Measurements from ENCODE around the gene DGKG.

DGKG gene

DNA sequence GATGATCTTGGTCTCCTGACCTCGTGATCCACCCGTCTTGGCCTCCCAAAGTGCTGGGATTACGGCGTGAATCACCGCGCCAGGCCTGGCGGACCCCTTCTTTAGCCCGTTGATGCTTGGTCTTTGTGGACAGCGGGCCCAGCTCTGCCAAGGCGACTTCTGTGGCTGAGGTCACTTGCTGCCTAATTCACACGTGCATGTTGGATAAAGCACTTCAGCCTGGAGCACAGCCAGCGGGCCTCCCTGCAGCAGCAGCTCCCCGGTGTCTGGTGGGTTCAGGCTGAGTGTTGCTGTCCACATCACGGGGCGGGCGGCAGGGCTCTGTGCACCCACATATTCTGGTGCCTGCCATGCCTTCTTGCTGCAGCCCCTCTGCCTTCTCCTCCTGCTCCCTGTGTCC lies 88.4 kb downstream of the DGKG start:
- DNase-seq (ENCODE audit: low read depth in 2 of 2), result no peak

- no peak for DNase-seq (ENCODE audit: low read depth in 2 of 2)
Observed at GRCh38 chr3:186270701-186271100, 91.3 kb downstream of the DGKG start.

GRCh38 chr3:186268616-186269448 lies 93.2 kb downstream of the DGKG start:
- no peak for DNase-seq (ENCODE audit: low read depth in 2 of 2)

GRCh38 chr3:186267758-186268157 lies 94.3 kb downstream of the DGKG start:
- no peak for DNase-seq (ENCODE audit: low read depth in 2 of 2)

DNA sequence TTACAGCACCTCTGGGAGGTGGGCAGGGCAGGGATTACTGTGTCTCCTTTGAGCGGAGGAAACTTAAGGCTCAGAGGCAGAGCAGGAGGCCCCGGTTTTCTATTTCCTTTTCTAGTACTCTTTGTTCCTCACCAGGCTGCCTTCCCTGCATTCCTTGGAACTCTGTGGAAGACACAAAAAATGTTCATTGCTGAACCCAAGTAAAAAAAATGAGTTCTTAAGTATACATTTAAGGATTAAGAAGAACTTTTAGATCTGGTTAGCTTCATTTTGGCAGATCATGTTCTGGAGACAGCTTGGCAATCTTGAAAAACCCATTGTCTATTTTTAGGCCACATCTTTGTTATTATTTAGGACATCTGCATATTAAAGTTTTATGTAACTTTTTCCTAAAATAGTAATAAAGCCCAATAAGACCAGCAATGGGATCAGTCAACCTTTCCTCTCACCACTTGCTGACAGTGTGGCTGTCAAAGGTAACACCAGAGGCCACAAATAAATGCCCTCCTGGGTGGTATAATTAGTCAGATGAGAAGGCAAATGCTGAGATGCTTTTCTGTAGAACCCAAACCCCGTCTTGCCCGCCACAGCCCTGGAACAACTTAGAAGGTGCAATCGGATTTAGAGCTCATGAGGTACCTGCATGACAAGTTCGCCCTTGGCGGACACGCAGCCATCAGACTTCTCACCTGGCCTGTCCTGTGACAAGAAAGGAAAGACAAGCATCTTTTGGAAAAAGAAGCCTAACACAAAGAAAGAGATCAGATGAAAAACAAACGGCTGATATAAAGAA lies 97.2 kb downstream of the DGKG start:
- no peak for DNase-seq (ENCODE audit: low read depth in 2 of 2)

GRCh38 chr3:186261638-186262037 lies 100.4 kb downstream of the DGKG start:
- no peak for DNase-seq (ENCODE audit: low read depth in 2 of 2)

DNA sequence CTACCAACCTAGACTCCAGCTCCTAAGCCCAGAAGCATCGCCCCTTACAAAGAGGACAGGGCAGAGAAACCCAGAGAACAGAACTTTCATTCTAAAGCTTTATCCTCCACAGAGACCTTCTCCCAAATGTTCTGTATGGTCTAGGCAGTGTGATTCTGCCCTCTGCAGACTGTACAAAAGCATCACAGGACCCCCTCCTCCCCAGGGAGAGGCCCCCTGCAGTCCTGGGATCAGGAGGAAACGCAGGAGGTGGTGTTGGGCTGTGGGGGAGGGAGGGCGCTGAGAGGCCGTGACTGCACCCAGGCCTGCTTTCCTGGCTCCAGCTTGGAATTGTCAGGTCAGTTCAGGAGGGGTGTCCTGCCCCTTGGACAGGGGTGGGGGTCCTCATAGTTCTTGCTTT lies 101.3 kb downstream of the DGKG start:
- no peak for DNase-seq (ENCODE audit: low read depth in 2 of 2)

- DNase-seq (ENCODE audit: low read depth in 2 of 2), result peak; percentile 14 to 23
Observed at GRCh38 chr3:186259612-186260383, 102.2 kb downstream of the DGKG start.

GRCh38 chr3:186258968-186259367 lies 103.1 kb downstream of the DGKG start:
- DNase-seq (ENCODE audit: low read depth in 2 of 2), result no peak

GRCh38 chr3:186257866-186258265 lies 104.2 kb downstream of the DGKG start:
- DNase-seq (ENCODE audit: low read depth in 2 of 2), result no peak

DNA sequence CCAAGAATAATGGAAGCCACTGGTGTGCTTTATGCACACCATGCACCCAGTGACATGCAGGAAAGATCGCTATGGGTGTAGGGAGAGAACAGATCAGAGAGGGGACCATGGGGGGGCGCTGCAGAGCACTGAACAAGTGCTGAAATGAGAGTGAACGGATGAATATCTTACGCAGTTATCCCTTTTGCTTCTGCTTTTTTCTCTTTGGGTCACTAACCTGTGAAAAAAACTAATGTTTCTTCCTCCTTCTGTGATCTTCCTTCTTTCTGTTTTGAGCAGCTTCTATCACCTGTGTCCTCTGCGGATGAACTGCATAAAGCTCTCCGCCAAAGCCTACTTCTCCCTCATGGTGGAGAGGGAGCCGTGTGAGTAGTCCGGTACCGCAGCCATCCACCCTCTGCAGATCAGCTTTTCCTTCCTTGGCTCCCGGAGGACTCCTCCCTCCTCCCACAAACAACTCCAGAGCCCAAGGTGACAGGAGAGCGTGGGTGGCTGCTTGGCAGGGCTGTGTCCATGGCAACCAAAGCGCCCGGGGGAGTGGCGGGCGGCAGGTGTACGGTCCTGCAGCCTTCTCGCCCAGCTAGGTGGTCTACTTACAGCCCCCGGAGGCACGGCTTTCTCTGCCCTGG lies 106.2 kb downstream of the DGKG start:
- DNase-seq (ENCODE audit: low read depth in 2 of 2), result no peak

DNA sequence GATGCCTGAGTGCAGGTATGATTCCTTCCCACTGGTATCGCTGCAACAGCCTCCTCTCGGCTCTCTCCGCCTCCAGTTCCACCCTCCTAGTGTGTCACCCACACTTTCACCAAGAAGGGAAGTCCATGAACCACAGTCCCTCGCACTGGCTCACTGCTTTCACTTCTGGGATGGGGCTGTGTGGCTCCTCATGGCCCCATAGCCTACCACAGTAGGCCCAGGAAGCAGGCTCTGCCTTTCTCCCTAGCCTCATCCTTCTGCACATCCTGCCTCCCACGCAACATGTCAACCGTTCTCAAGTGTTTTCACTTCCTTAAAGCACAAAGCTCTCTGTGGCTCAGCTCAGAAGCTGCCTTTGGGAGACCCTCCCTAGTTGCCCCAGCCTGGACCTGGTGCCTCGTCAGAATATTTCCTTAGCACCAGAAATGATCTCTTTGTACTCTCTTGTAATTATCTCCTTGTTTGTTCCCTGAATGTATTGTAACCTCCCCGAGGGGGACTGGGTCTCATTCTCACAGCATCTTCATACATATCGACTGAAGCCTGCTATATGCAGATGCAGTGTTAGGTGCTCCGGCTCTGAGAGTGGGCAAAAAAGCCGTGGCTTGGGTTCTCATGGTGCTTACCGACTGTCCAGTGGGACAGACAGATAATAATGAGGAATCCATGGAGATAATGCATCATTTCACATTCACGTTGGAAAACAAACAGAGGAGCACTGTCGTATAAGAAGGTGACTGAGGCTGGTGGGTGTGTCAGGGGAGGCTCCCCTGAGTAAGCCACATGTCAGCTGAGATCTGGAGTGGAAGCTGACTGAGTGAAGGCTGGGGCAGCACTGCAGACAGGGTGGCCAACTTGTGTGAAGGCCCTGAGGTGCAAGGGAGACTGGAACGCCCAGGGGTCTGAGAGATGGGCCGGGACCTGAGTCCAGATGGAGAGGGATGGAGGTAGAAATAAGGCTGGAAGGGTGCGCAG lies 107.1 kb downstream of the DGKG start:
- DNase-seq (ENCODE audit: low read depth in 2 of 2), result no peak

- DNase-seq (ENCODE audit: low read depth in 2 of 2), result no peak
Observed at GRCh38 chr3:186251948-186252619, 110.0 kb downstream of the DGKG start.

DNA sequence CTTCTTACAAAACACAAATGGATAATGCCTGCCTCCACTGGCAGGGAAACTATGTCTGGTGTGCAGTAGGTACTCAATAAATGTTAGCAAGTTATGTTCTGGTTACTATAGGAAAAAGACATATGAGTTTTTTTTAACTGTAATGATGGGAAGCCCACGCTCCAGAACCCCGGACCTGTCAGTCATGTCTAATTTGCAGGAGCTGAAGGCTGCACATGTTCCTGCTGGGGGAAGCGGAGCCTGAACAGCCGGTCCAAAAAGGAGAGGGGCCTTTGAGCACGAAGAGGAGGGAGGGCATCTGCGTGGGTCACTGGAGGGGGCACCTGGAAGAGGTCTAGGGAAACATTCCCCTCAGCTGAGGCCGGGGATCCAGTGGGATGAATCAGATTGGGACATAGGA lies 113.2 kb downstream of the DGKG start:
- DNase-seq (ENCODE audit: low read depth in 2 of 2), result no peak

GRCh38 chr3:186247821-186248814 lies 113.9 kb downstream of the DGKG start:
- no peak for DNase-seq (ENCODE audit: low read depth in 2 of 2)

- DNase-seq (ENCODE audit: low read depth in 2 of 2), result no peak
Observed at GRCh38 chr3:186246941-186247340, 115.1 kb downstream of the DGKG start.

DNA sequence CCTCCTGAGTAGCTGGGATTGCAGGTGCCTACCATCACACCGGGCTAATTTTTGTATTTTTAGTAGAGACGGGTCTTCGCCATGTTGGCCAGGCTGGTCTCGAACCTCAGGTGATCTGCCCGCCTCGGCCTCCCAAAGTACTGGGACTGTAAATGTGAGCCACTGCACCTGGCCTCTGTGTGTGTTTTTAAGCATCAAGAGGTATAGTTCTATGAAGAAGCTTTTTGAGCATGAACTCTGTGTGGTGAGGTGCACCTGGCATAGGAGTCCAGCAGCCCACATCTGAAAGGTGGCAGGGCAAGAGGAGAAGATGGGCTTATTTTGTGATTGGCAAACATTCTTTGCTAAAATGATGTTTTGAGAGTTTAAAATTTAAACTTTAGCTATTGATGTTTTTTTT lies 118.0 kb downstream of the DGKG start:
- DNase-seq (ENCODE audit: low read depth in 2 of 2), result no peak

- DNase-seq (ENCODE audit: low read depth in 2 of 2), result no peak
Observed at GRCh38 chr3:186241910-186242821, 119.9 kb downstream of the DGKG start.
